Right forelimb (tissue), 1 donor: ENCODE measurements around the gene PLSCR4.
"Not testable (repeated sequence)": the region's sequence is repeated elsewhere in the genome, so short reads cannot be mapped to it uniquely, and the experiment has no call there.

ENCODE experiments used
- DNase-seq: peaks from one replicate; pipeline ENCODE4 v3.0.0-alpha.2; 2018

The PLSCR4 gene

GRCh38 chr3:146246526-146246925 is 4.4 kb downstream of the PLSCR4 start:
- DNase-seq: no peak

- DNase-seq: no peak
Measured at GRCh38 chr3:146243559-146243958, 7.3 kb downstream of the PLSCR4 start.

GRCh38 chr3:146241523-146242240 is 9.2 kb downstream of the PLSCR4 start:
- DNase-seq: no peak

- no peak for DNase-seq
Measured at GRCh38 chr3:146233487-146233886, 17.4 kb downstream of the PLSCR4 start.

GRCh38 chr3:146227486-146227885 is 23.4 kb downstream of the PLSCR4 start:
- DNase-seq: no peak

- no peak for DNase-seq
Measured at GRCh38 chr3:146226881-146227280, 24.0 kb downstream of the PLSCR4 start.

GRCh38 chr3:146225458-146225857 is 25.4 kb downstream of the PLSCR4 start:
- DNase-seq: not testable (repeated sequence)

- no peak for DNase-seq
Measured at GRCh38 chr3:146223401-146224373, 27.2 kb downstream of the PLSCR4 start.

- no peak for DNase-seq
Measured at GRCh38 chr3:146222204-146223046, 28.5 kb downstream of the PLSCR4 start.

GRCh38 chr3:146221276-146221675 is 29.6 kb downstream of the PLSCR4 start:
- no peak for DNase-seq

- DNase-seq: peak; percentile 53
Measured at GRCh38 chr3:146218880-146219866, 31.7 kb downstream of the PLSCR4 start.

DNA sequence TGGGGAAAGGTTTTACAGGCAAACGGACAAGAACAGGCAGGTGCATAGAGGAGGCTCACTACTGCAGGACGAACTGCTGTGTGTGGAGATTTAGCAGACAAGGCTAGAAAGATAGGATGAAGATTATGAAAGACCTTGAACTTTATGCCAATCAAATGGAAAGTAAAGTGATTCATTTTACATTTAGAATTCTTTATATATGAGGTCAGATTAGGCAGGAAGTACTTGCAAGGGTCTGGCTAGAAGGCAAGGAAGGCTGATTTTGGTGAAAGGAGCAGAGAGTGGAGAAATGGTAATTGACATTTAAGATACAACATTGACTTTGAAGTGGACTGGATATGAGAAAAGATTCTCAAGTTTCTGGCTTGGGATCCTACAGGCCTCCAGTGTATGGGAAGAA is 33.6 kb downstream of the PLSCR4 start:
- no peak for DNase-seq

- no peak for DNase-seq
Measured at GRCh38 chr3:146214493-146214892, 36.4 kb downstream of the PLSCR4 start.

DNA sequence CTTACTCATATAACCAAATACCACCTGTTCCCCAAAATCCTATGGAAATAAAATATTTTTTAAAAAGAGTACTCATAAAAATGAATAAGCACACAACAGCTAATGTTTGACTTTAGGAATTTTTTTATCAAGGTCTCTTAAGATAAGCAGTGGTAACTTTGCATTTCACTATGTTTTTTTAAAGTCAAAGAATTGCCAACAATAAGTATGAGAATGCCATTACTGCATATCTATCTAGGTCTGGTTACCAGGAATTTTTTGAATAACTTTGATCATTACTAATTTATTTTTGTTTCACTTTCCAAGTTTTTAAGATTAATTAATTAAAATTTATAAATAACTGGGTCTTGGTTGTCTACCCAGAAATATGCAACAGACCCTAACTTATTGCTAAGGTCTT is 41.5 kb downstream of the PLSCR4 start:
- no peak for DNase-seq

GRCh38 chr3:146203776-146204175 is 47.1 kb downstream of the PLSCR4 start:
- no peak for DNase-seq

DNA sequence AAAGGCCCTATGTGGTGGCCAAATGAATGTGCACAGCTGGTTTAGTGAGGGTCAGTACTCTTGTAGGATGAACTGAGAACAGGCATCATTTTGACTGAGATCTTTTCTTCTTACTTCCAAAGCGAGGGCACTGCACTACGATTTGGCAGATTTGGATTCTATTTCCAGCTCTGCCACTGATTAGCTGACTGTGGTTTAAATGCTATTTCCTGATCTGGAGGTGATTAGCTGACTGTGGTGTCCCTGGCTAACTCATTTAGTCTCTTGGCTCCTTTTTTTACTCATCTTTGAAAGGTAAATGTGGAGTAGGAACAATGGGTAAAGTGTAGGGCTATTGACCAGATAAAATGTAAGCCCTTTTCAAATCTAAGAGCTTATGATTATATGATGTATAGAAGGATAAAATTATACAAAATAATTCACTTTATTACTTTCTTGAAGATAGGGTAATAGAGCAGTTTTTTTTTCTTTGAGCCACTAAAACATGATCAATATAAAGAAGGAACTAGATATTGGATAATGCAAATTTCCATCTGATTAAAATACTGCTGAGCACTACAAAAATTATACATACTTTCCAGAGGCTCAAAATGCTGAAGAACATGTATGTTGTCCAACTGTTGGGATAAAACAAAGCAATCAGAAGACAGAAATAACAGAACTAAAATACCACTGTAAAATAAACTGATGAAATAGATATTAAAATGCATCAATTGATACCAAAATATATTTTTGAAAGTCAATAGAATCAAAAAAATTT is 50.3 kb downstream of the PLSCR4 start:
- DNase-seq: no peak

GRCh38 chr3:146199762-146200161 is 51.1 kb downstream of the PLSCR4 start:
- DNase-seq: no peak

GRCh38 chr3:146196789-146197188 is 54.1 kb downstream of the PLSCR4 start:
- DNase-seq: no peak

DNA sequence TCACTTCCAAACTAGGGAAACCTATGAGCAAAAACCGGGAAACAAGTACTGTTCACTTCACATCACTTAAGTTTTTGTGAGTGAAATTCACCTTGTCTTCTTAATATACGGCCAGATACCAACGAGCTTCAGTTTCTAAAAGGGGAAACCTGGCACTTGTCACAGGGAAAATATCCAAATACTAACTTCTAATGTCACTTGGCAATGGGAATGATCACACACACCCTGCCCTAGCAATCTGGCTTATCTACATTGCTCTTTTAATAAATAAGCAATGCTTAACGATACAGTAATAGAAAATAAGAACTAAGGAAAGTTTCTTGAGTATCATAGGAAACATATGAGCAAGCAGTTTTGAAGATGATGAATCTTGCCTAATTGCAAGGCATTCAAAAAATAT is 55.3 kb downstream of the PLSCR4 start:
- DNase-seq: no peak

- DNase-seq: no peak
Measured at GRCh38 chr3:146195030-146195429, 55.9 kb downstream of the PLSCR4 start.

DNA sequence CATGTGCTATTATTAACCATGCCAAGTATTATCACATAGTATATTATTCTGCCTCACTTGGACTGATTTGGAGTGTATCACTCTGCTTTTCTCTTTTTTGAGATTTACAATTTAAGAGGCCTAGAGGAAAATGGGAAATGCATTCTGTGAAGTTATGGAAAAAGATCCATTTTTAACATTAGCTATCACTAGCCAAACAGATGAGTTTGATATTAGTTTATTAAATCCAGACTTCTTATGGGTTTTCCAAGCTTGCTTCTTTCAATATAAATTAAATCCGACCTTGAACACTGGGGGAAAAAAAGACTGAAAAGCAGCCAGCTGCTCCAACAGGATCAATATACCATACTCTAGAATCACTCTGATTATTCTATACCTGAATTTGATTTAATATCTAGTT is 59.9 kb downstream of the PLSCR4 start:
- DNase-seq: no peak
